Forelimb muscle (tissue), 1 donor: Measurements from ENCODE around the gene TOM1L2. TPM values are rescaled to one million over a fixed set of nuclear protein-coding genes. Genes with fewer than 3 reads are reported as not detected.

ENCODE experiments used
- DNase-seq: peaks from one replicate; pipeline ENCODE4 v3.0.0-alpha.2; 2013; ENCODE audit warnings: low read depth
- polyA plus RNA-seq: library from polyadenylated mRNA; unstranded; fragments of 120-200 nt; gene quantifications from one replicate; pipeline ENCODE4 v1.2.1, GENCODE V29; 2013; ENCODE audit not compliant: insufficient read length

Gene TOM1L2
- polyA plus RNA-seq, 1 donor, result 36.3 TPM

- no peak for DNase-seq
These were observed 164.8 kb downstream of the TOM1L2 start for GRCh38 chr17:17807440-17807839.

GRCh38 chr17:17806611-17807274 is 165.5 kb downstream of the TOM1L2 start:
- DNase-seq, result no peak

DNA sequence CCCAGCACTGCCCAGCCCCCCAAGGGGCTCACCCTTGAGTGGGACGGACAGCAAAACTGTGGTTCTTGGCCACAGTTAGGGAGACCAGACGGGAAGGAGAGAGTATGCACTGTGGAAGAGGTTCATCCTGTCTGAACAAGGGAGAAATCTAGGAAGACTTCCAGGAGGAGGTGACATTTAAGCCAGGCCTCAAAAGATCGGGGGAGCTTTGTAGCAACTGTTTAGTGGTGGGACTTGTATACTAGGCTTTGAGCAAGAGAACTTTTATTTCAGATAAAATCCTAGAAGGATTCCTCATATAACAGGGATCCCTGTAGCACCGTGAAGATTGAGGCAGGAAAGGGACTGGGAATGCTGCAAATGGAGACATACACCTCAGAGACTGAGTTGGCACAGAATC is 166.2 kb downstream of the TOM1L2 start:
- no peak for DNase-seq

DNA sequence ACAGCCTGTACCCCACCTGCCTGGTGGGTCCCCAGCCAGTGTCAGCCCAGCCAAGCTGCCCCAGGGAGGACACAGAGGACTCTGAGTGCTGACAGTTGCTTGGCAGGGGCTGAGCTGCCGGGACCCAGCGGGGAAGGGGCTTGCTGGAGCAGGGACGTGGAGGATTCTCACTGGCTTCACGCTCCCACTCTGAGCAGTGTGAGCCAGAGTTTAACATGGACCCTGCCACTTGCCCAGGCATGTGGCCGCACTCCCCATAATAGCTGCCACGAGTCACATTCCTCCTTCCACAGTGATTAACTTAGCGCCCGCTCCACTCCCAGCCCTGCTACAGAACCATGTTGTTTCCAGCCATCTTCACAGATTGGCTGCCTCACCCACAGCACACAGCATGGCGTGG is 166.6 kb downstream of the TOM1L2 start:
- DNase-seq, result no peak

GRCh38 chr17:17804007-17804406 is 168.2 kb downstream of the TOM1L2 start:
- DNase-seq, result no peak

DNA sequence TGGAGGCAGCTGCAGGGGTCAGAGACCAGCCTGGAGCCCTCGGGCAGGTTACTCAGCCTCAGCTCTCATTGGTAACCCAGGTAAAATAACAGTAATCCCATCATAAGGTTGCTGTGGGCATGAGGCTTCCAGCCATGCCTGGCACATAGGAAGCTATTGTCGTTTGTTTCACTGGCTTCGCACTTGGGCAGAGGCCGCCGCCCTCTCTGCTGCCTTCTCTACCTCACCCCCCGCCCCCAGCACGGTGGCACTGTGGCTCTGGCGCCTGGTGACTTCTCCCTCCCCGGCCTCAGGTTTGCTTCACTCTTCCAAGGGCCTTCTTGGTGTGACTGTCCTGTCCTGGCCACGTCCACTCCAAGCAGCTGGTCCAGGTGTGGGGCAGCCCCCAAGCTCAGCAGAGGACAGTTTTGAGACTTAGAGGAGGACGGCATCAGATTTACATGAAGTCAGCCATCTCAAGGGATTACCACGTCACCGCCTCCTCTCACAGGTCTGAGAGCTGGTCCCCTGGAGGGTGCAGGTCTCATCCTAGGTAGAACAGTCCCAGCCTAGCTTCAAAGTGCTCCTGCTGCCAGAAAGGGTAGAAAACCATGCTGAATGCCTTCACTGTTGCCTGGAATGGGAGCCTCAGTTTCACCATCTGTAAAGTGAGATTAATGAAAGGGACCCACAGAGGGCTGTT is 170.3 kb downstream of the TOM1L2 start:
- no peak for DNase-seq

DNA sequence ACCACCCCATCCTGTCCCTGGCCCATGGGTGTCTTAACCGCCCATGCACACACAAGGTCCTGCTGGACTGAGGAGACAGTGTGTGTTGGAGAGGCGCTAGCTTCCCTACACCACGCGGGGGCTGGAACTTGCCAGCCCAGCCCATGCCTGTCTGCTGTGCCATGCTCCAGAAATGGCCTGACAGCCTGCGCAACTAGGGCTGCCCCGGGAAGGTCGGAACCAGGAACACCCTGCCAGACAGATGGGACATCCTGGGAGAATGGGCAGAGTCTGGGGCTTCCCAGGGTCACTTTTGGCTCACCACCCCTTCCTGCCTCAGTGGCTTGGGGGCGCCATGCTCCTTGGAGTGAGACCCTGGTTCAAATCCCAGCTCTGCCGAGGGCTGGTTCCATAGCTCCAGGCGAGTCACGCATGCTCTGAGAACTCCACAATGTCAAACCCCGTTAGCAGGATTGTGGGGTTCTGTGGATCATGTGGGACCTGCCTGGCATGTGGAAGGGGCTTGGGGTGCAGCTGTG is 171.6 kb downstream of the TOM1L2 start:
- DNase-seq, result no peak

DNA sequence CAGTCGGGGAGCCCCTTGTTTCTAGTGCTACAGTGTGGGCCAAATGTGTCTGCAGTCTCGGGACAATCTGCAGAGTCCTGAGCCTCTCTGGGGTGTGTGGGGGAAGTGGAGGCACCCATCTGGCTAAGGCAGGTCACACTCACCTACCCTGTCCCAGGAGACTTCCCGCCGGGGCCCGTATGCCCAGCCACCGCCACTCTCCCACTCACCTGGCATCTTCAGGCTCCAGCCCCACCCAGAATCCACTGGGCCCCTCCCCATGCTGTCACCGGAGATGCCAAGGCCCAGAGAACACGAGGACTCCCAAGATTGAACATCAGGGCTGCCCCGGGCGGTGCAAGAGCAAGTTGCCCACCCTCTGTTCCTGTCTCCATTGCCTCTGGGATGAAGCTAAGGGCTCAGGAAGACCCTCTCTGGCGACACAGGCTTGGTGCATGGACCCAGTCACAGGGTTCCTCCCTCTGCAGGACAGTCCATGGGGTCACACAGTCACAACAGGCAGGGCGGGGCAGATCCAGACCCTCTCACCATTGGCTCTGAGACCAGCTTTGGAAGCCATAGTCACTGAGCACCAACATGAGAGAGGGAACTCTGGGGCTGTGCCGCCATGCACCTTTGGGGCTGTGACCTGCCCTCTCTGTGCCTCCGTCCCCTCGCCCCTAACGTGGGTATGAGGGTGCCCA is 173.5 kb downstream of the TOM1L2 start:
- no peak for DNase-seq

DNA sequence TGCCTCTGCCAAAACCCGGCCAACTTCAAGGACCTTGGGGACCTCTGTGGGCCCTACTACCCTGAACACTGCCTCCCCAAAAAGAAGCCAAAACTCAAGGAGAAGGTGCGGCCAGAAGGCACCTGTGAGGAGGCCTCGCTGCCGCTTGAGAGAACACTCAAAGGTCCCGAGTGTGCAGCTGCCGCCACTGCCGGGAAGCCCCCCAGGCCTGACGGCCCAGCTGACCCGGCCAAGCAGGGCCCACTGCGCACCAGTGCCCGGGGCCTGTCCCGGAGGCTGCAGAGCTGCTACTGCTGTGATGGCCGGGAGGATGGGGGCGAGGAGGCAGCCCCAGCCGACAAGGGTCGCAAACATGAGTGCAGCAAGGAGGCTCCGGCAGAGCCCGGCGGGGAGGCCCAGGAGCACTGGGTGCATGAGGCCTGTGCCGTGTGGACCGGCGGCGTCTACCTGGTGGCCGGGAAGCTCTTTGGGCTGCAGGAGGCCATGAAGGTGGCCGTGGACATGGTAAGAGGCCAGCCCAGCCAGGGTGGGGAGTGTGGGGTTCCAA is 174.1 kb downstream of the TOM1L2 start:
- no peak for DNase-seq

DNA sequence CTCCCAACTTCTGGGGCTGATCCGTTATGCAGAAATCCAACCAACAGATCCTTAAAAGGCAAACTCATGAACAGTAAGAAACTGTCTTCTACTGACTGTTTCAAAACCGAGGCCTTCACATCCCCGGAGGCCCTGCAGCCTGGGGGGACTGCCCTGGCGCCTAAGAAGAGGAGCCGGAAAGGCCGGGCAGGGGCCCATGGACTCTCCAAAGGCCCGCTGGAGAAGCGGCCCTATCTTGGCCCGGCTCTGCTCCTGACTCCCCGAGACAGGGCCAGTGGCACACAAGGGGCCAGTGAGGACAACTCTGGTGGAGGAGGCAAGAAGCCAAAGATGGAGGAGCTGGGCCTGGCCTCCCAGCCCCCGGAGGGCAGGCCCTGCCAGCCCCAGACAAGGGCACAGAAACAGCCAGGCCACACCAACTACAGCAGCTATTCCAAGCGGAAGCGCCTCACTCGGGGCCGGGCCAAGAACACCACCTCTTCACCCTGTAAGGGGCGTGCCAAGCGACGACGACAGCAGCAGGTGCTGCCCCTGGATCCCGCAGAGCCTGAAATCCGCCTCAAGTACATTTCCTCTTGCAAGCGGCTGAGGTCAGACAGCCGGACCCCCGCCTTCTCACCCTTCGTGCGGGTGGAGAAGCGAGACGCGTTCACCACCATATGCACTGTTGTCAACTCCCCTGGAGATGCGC is 174.9 kb downstream of the TOM1L2 start:
- DNase-seq, result no peak

DNA sequence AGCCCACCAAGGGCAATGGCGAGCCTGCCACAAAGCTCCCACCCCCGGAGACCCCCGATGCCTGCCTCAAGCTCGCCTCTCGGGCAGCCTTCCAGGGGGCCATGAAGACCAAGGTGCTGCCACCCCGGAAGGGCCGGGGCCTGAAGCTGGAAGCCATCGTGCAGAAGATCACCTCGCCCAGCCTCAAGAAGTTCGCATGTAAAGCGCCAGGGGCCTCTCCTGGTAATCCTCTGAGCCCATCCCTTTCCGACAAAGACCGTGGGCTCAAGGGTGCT is 175.5 kb downstream of the TOM1L2 start:
- DNase-seq, result no peak

DNA sequence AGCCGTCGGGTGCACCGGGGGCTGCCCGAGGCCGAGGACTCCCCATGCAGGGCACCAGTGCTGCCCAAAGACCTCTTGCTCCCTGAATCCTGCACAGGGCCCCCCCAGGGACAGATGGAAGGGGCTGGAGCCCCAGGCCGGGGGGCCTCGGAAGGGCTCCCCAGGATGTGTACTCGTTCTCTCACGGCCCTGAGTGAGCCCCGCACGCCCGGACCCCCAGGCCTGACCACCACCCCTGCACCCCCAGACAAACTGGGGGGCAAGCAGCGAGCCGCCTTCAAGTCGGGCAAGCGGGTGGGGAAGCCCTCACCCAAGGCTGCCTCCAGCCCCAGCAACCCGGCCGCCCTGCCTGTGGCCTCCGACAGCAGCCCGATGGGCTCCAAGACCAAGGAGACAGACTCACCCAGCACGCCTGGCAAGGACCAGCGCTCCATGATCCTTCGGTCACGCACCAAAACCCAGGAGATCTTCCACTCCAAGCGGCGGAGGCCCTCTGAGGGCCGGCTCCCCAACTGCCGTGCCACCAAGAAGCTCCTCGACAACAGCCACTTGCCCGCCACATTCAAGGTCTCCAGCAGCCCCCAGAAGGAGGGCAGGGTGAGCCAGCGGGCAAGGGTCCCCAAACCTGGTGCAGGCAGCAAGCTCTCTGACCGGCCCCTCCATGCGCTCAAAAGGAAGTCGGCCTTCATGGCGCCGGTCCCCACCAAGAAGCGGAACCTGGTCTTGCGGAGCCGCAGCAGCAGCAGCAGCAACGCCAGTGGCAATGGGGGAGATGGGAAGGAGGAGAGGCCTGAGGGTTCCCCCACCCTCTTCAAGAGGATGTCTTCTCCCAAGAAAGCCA is 176.0 kb downstream of the TOM1L2 start:
- DNase-seq, result no peak

DNA sequence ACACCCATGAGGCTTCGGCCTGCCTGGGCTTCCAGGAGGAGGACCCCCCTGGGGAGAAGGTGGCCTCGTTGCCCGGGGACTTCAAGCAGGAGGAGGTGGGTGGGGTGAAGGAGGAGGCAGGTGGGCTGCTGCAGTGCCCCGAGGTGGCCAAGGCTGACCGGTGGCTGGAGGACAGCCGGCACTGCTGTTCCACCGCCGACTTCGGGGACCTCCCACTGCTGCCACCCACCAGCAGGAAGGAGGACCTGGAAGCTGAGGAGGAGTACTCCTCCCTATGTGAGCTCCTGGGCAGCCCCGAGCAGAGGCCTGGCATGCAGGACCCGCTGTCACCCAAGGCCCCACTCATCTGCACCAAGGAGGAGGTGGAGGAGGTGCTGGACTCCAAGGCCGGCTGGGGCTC is 176.9 kb downstream of the TOM1L2 start:
- no peak for DNase-seq

DNA sequence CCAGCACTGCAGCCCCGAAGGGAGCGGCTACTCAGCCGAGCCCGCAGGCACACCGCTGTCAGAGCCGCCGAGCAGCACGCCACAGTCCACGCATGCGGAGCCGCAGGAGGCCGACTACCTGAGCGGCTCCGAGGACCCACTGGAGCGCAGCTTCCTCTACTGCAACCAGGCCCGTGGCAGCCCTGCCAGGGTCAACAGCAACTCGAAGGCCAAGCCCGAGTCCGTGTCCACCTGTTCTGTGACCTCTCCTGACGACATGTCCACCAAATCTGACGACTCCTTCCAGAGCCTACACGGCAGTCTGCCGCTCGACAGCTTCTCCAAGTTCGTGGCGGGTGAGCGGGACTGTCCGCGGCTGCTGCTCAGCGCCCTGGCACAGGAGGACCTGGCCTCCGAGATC is 177.8 kb downstream of the TOM1L2 start:
- no peak for DNase-seq

Other genes starting within 250 kb of the TOM1L2 start
- 33.2 TPM for gene SREBF1, start 135.4 kb downstream of the TOM1L2 start, polyA plus RNA-seq
- 6.6 TPM for gene DRC3, start 462 bp upstream of the TOM1L2 start, polyA plus RNA-seq
- gene ATPAF2, start 66.8 kb upstream of the TOM1L2 start, polyA plus RNA-seq, result 19.7 TPM
- gene GID4, start 67.0 kb upstream of the TOM1L2 start, polyA plus RNA-seq, result 11.9 TPM
- gene DRG2, start 115.5 kb upstream of the TOM1L2 start, polyA plus RNA-seq, result 24.9 TPM
- gene MYO15A, start 136.4 kb upstream of the TOM1L2 start, polyA plus RNA-seq, result 1.2 TPM
- gene ALKBH5, start 211.4 kb upstream of the TOM1L2 start, polyA plus RNA-seq, result 62.8 TPM